Cardiac septum (tissue), 1 donor: Measurements from ENCODE around the gene MMP17. TPM values are rescaled to one million over a fixed set of nuclear protein-coding genes. Genes with fewer than 3 reads are reported as not detected.

Experiments
- DNase-seq: peaks from one replicate; pipeline ENCODE4 v3.0.0-alpha.2; 2020; ENCODE audit warnings: low spot score
- intact Hi-C: fragments of 100-400 bp; cut with DNase I; formaldehyde crosslinking; loops from one replicate; pipeline ENCODE4 v1.14.0; 2022
- total RNA-seq: library from RNA; stranded (reverse); fragmentation: NEBNext Ultra II Directional; extraction: Animal tissue kit (Norgen Biotek cat#: 25700); gene quantifications from one replicate; pipeline ENCODE4 v1.2.1, GENCODE V29; 2021
- donor health status: DM: no; HTN: no; CAD: no.

MMP17 gene
- total RNA-seq, 1 donor from 2014 or later = 0.78 TPM

DNA sequence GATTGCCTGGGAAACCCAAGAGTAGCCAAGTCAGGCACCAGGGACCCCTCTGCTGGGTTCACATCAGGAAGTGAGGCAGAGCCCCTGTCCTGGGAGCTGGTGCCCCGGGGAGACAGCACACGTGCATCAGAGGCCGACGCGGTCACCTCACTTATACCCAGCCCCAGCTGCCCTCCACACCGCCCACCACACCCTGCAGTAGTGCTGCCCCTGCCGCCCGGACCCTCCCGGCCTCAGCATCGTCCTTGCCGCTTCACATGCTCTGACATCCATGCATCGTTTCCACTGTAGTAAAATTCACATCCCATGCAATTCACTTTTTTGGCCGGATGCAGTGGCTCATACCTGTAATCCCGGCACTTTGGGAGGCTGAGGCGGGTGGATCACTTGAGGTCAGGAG lies 14.0 kb downstream of the MMP17 start:
- intact Hi-C loops = no loop called here
- no peak for DNase-seq

DNA sequence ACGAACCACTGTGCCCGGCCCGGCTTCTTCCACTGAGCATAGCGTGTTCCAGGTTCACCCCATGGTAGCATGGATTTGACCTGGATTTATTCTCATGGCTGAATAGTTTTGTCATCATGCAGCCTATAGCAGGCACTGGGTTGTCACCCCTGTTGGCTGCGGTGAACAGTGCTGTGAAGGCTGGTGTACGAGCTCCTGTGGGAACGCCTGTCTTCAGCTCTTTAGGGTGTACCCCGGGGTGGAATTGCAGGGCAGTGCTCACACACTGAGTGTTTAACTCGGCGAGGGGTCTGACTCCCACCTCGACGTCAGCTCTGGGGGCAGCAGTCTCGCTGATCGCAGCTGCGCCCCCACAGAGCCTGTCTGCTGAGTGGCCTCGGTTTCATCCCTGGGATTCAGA lies 15.3 kb downstream of the MMP17 start:
- intact Hi-C loops = no loop called here
- DNase-seq = no peak

GRCh38 chr12:131844140-131844539 lies 15.9 kb downstream of the MMP17 start:
- no peak for DNase-seq
- intact Hi-C loops = no loop called here

DNA sequence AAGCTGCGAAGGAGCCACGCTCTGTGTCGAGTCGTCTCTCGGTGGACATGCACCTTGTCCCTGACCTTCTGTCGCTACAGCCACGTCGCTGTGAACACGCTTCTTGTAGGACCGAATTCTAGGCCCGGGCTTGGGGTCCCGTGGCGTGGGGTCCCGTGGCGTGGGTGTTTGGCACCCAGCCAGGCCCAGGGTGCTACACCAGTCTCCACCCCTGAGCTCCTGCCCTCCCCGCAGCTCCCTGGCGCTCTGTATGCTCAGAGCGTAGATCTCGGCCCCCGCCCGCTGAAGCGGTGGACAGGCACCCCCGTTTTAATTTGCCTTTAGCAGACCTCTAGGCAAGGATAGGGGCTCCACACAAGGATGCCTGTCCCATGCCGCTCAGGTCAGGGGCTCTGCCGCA lies 16.5 kb downstream of the MMP17 start:
- intact Hi-C loops = no loop called here
- no peak for DNase-seq

DNA sequence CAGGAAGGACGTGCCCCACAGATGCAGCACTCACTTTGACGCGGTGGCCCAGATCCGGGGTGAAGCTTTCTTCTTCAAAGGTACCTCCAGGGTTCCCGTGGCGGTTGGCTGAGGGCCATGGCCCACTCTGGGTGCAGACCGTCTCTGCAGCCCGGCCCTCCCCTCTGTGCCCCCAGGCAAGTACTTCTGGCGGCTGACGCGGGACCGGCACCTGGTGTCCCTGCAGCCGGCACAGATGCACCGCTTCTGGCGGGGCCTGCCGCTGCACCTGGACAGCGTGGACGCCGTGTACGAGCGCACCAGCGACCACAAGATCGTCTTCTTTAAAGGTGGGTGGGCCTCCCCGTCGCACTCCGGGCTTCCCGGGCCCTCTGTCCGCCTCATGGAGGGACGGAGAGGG lies 16.9 kb downstream of the MMP17 start:
- intact Hi-C loops = no loop called here
- DNase-seq = no peak

GRCh38 chr12:131847456-131847855 lies 19.3 kb downstream of the MMP17 start:
- no peak for DNase-seq
- intact Hi-C loops = no loop called here

GRCh38 chr12:131848753-131849152 lies 20.6 kb downstream of the MMP17 start:
- DNase-seq = no peak

DNA sequence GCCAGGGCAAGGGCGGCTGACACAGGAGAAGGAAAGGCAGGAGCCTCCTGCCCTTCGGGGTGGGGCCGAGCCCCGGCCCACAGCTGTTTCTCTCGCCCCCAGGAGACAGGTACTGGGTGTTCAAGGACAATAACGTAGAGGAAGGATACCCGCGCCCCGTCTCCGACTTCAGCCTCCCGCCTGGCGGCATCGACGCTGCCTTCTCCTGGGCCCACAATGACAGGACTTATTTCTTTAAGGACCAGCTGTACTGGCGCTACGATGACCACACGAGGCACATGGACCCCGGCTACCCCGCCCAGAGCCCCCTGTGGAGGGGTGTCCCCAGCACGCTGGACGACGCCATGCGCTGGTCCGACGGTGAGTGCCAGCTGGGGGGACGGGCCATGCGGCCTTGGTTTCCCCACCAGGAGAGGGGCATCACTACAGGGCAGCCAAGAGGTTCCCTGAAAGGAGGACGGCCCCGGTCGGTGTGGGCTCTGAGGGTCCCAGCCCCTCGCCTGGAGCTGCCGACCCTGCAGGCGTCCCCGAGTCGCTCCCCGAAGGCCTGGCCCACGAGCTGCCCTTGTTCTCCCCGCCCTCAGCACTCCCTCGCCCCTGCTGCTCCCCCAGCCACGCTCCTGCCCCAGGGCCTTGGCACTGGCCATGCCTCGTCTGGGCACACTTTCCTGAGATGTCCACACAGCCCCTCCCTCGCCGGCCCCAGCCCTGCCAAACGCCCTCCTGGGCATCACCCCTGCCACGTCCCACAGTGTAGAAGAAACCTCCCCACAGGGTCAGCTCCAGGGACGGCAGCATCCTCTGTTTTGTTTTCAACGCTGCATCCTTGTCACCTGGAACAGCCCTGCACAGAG lies 21.7 kb downstream of the MMP17 start:
- no peak for DNase-seq
- intact Hi-C loops = loop anchor here (2.0 to 5.0 kb wide), 2 partner anchors 72 to 151 kb away; no protein-coding TSS in a partner anchor

More at GRCh38 chr12:131848753-131849152, 20.6 kb downstream of the MMP17 start:
- intact Hi-C loops = no loop called here

DNA sequence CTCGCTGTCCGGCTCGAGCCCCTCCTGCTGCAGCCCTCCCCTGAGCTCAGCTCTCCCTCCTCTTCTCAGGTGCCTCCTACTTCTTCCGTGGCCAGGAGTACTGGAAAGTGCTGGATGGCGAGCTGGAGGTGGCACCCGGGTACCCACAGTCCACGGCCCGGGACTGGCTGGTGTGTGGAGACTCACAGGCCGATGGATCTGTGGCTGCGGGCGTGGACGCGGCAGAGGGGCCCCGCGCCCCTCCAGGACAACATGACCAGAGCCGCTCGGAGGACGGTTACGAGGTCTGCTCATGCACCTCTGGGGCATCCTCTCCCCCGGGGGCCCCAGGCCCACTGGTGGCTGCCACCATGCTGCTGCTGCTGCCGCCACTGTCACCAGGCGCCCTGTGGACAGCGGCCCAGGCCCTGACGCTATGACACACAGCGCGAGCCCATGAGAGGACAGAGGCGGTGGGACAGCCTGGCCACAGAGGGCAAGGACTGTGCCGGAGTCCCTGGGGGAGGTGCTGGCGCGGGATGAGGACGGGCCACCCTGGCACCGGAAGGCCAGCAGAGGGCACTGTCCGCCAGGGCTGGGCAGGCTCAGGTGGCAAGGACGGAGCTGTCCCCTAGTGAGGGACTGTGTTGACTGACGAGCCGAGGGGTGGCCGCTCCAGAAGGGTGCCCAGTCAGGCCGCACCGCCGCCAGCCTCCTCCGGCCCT lies 22.8 kb downstream of the MMP17 start:
- DNase-seq = peak; percentile 91
- intact Hi-C loops = loop anchor here (1.0 to 5.0 kb wide), 3 partner anchors 71 to 150 kb away; partner anchors contain the start of gene EP400

DNA sequence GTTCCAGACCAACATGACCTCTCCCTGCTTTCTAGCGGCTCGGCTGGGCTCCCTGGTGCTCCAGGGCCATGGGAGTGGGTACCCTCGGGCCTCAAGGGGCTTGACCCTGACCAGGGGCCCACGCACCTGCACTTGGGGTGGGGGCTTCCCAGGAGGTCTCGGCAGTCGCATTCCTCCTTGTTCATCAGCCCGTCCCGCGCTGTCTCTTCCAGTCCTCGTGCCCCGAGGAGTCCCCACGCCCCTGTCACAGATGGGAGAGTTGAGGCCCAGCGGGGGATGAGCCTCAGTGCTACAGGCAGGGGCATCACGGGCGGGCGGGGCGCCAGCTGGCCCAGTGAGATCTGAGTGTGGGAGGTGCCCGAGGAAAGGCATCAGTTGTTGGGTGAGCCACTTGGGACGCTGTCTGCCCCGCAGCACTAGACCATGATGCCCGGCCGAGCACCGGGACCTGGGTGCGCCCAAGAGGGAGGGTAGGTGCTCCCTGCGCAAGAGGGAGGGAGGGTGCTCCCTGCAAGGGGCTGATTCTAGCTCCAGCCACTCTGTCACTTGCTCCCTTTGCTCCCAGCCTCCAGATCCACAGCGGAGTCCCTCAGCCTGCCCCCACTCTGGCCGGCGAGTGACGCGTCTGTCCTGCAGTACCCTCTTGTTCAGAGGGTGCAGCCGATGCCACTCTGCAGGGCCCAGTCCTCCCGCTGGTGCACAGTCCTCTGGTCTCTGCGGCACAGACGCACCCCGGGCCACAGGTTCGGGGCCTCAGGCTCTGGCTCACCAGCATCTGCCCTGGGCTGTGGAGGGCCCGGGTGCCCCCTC lies 23.8 kb downstream of the MMP17 start:
- no peak for DNase-seq
- intact Hi-C loops = loop anchor here (1.0 to 5.0 kb wide), 3 partner anchors 70 to 149 kb away; partner anchors contain the start of gene EP400

- intact Hi-C loops = loop anchor here (5.0 kb wide), 1 partner anchor 70 kb away; no protein-coding TSS in a partner anchor
- DNase-seq = no peak
These were observed 24.5 kb downstream of the MMP17 start for GRCh38 chr12:131852551-131853299.

GRCh38 chr12:131853832-131854797 lies 25.9 kb downstream of the MMP17 start:
- intact Hi-C loops = loop anchor here (5.0 kb wide), 1 partner anchor 68 kb away; no protein-coding TSS in a partner anchor
- DNase-seq = no peak

DNA sequence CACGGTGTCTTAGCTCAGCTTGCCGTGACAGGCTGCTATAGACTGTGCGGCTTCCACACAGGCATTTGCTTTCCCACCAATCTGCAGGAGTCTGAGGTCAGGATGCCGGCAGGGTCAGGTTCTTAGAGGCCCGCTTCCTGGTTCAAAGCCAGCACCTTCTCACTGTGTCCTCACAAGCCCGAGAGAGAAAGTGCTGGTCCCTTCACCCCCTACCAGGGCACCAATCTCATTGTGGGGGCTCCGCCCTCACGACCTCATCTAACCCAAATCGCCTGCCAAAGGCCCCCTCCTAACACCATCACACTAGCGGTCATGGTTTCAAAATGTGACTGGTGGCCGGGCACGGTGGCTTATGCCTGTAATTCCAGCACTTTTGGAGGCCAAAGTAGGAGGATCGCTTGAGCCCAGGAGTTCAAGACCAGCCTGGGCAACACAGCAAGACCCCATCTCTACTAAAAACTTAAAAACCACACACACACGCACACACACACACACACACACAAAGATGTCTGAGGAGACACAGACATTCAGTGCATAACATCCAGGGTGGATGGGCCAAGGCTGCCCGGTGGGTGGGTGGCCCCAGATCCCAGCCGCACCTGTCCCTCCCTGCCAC lies 26.8 kb downstream of the MMP17 start:
- DNase-seq = no peak
- intact Hi-C loops = loop anchor here (5.0 kb wide), 1 partner anchor 67 kb away; no protein-coding TSS in a partner anchor

GRCh38 chr12:131855521-131856142 lies 27.4 kb downstream of the MMP17 start:
- DNase-seq = no peak
- intact Hi-C loops = no loop called here

DNA sequence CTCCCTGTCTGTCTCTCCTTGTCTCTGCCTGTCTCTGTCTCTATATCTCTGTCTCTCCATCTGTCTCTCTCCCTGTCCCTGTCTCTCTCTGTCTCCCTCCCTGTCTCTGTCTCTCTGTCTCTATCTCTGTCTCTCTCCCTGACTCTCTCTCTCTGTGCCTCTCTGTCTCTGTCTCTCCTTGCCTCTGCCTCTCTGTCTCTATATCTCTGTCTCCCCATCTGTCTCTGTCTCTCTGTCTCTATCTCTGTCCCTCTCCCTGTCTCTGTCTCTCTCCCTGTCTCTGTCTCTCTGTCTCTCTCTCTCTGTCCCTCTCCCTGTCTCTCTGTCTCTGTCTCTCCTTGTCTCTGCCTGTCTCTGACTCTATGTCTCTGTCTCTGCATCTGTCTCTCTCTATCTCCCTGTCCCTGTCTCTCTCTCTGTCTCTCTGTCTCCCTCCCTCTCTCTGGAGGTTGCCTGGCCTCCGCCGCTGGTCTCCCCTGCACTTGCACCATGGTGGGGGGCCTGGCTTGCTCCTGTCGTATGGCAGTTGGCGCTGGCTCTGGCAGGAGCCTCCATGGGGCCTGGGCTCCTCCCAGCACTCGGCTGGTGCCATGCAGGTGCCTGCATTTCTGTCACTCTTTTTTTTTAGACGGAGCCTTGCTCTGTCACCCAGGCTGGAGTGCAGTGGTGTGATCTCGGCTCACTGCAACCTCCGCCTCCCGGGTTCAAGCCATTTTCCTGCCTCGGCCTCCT lies 28.3 kb downstream of the MMP17 start:
- no peak for DNase-seq
- intact Hi-C loops = no loop called here
